GM18520 (cell line): Measurements from ENCODE around the gene ATP2B2.

ENCODE experiments used
- ATAC-seq: cut with Tn5 transposase; IDR thresholded peaks from one replicate; pipeline ENCODE4 v1.9.1; 2021; ENCODE audit not compliant: unreplicated experiment

ATP2B2 gene

GRCh38 chr3:10495614-10496013 lies 9.8 kb downstream of the ATP2B2 start:
- ATAC-seq = no peak

GRCh38 chr3:10495003-10495402 lies 10.4 kb downstream of the ATP2B2 start:
- ATAC-seq = no peak

- ATAC-seq = no peak
Observed at GRCh38 chr3:10494180-10494579, 11.2 kb downstream of the ATP2B2 start.

- no peak for ATAC-seq
Observed at GRCh38 chr3:10493202-10493589, 12.2 kb downstream of the ATP2B2 start.

GRCh38 chr3:10492364-10493201 lies 12.8 kb downstream of the ATP2B2 start:
- ATAC-seq = no peak

- ATAC-seq = no peak
Observed at GRCh38 chr3:10489746-10490483, 15.5 kb downstream of the ATP2B2 start.

GRCh38 chr3:10487988-10488633 lies 17.3 kb downstream of the ATP2B2 start:
- ATAC-seq = no peak

- no peak for ATAC-seq
Observed at GRCh38 chr3:10485806-10486205, 19.6 kb downstream of the ATP2B2 start.

GRCh38 chr3:10485380-10485779 lies 20.0 kb downstream of the ATP2B2 start:
- no peak for ATAC-seq

GRCh38 chr3:10484709-10485108 lies 20.7 kb downstream of the ATP2B2 start:
- ATAC-seq = no peak

GRCh38 chr3:10483686-10484345 lies 21.6 kb downstream of the ATP2B2 start:
- no peak for ATAC-seq

- no peak for ATAC-seq
Observed at GRCh38 chr3:10483364-10483675, 22.1 kb downstream of the ATP2B2 start.

- no peak for ATAC-seq
Observed at GRCh38 chr3:10482631-10483363, 22.6 kb downstream of the ATP2B2 start.

GRCh38 chr3:10480871-10481378 lies 24.5 kb downstream of the ATP2B2 start:
- no peak for ATAC-seq

- no peak for ATAC-seq
Observed at GRCh38 chr3:10479311-10479710, 26.1 kb downstream of the ATP2B2 start.

GRCh38 chr3:10475983-10476382 lies 29.4 kb downstream of the ATP2B2 start:
- ATAC-seq = no peak

- ATAC-seq = no peak
Observed at GRCh38 chr3:10474847-10475246, 30.5 kb downstream of the ATP2B2 start.

GRCh38 chr3:10474275-10474646 lies 31.1 kb downstream of the ATP2B2 start:
- ATAC-seq = no peak

- ATAC-seq = no peak
Observed at GRCh38 chr3:10473581-10474274, 31.7 kb downstream of the ATP2B2 start.

- ATAC-seq = no peak
Observed at GRCh38 chr3:10472877-10473440, 32.4 kb downstream of the ATP2B2 start.
